ENCODE measurements around the gene ZNF841. TPM values are rescaled to one million over a fixed set of nuclear protein-coding genes. Genes with fewer than 3 reads are reported as not detected.
A peak's percentile ranks its signal among the peaks of the same experiment; 100 is the strongest.

Gene ZNF841
- total and polyA plus RNA-seq, 2 of the 13 experiments (the other 11 are each of a cell fraction or from before 2014, with no cell fraction given), result 6.2 to 14.2 TPM

- TF ChIP-seq ZNF746 (CRISPR knock-in tag; IDR thresholded peaks at IDR 0.05), result peak; percentile 55; the same call in 1 of the 2 replicates
- TF ChIP-seq GABPB1 (CRISPR knock-in tag; IDR thresholded peaks at IDR 0.05), result peak; percentile 90
- TF ChIP-seq ARID2 (CRISPR knock-in tag; IDR thresholded peaks at IDR 0.05; ENCODE audit: borderline replicate concordance), result no peak
- no peak for TF ChIP-seq HNF4G (IDR thresholded peaks at IDR 0.05; ENCODE audit: borderline replicate concordance, low read depth, low read length)
- peak; percentile 50; the same call in 1 of the 2 replicates for TF ChIP-seq HNF4G (CRISPR knock-in tag; IDR thresholded peaks at IDR 0.05; ENCODE audit: borderline replicate concordance, low read depth)
- TF ChIP-seq NCOR1 (IDR thresholded peaks at IDR 0.05; ENCODE audit: borderline replicate concordance, low read length), result peak; percentile 25; the same call in 1 of the 2 replicates
- TF ChIP-seq ZBTB49 (CRISPR knock-in tag; IDR thresholded peaks at IDR 0.05; ENCODE audit: borderline replicate concordance), result no peak
- no peak for TF ChIP-seq NR1H2 (CRISPR knock-in tag; IDR thresholded peaks at IDR 0.05; ENCODE audit: borderline replicate concordance, low read depth)
- peak; percentile 67 for TF ChIP-seq HCFC1 (IDR thresholded peaks at IDR 0.05; ENCODE audit: low read depth, low read length)
- no peak for TF ChIP-seq ZNF841 (CRISPR knock-in tag; IDR thresholded peaks at IDR 0.05; ENCODE audit: borderline replicate concordance)
- no peak for TF ChIP-seq GFI1 (CRISPR knock-in tag; IDR thresholded peaks at IDR 0.05; ENCODE audit: borderline replicate concordance)
- TF ChIP-seq TEF (CRISPR knock-in tag; IDR thresholded peaks at IDR 0.05), result no peak
- TF ChIP-seq ZSCAN9 (CRISPR knock-in tag; IDR thresholded peaks at IDR 0.05; ENCODE audit: borderline replicate concordance), result no peak
- TF ChIP-seq, protein P1, sequence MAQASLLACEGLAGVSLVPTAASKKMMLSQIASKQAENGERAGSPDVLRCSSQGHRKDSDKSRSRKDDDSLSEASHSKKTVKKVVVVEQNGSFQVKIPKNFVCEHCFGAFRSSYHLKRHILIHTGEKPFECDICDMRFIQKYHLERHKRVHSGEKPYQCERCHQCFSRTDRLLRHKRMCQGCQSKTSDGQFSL (CRISPR knock-in tag; IDR thresholded peaks at IDR 0.05), result no peak
- peak; percentile 19; the same call in 1 of the 2 replicates for TF ChIP-seq YEATS4 (CRISPR knock-in tag; IDR thresholded peaks at IDR 0.05; ENCODE audit: borderline replicate concordance)
- TF ChIP-seq, protein P2, sequence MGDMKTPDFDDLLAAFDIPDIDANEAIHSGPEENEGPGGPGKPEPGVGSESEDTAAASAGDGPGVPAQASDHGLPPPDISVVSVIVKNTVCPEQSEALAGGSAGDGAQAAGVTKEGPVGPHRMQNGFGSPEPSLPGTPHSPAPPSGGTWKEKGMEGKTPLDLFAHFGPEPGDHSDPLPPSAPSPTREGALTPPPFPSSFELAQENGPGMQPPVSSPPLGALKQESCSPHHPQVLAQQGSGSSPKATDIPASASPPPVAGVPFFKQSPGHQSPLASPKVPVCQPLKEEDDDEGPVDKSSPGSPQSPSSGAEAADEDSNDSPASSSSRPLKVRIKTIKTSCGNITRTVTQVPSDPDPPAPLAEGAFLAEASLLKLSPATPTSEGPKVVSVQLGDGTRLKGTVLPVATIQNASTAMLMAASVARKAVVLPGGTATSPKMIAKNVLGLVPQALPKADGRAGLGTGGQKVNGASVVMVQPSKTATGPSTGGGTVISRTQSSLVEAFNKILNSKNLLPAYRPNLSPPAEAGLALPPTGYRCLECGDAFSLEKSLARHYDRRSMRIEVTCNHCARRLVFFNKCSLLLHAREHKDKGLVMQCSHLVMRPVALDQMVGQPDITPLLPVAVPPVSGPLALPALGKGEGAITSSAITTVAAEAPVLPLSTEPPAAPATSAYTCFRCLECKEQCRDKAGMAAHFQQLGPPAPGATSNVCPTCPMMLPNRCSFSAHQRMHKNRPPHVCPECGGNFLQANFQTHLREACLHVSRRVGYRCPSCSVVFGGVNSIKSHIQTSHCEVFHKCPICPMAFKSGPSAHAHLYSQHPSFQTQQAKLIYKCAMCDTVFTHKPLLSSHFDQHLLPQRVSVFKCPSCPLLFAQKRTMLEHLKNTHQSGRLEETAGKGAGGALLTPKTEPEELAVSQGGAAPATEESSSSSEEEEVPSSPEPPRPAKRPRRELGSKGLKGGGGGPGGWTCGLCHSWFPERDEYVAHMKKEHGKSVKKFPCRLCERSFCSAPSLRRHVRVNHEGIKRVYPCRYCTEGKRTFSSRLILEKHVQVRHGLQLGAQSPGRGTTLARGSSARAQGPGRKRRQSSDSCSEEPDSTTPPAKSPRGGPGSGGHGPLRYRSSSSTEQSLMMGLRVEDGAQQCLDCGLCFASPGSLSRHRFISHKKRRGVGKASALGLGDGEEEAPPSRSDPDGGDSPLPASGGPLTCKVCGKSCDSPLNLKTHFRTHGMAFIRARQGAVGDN (CRISPR knock-in tag; IDR thresholded peaks at IDR 0.05), result peak; percentile 82
- no peak for TF ChIP-seq CHCHD3 (CRISPR knock-in tag; IDR thresholded peaks at IDR 0.05)
- 0 out of 2 replicates have a peak, but pooled peaks have one; percentile 28 for TF ChIP-seq ZNF124 (CRISPR knock-in tag; IDR thresholded peaks at IDR 0.05)
- TF ChIP-seq HIC2 (CRISPR knock-in tag; IDR thresholded peaks at IDR 0.05; ENCODE audit: low read depth), result no peak
These were observed 46.7 kb downstream of the ZNF841 start, which contains the start of gene ZNF432 (continued) for GRCh38 chr19:52048555-52049501.

All from HepG2 (cell line).